Measurements from ENCODE around the gene PIWIL4.

DNA sequence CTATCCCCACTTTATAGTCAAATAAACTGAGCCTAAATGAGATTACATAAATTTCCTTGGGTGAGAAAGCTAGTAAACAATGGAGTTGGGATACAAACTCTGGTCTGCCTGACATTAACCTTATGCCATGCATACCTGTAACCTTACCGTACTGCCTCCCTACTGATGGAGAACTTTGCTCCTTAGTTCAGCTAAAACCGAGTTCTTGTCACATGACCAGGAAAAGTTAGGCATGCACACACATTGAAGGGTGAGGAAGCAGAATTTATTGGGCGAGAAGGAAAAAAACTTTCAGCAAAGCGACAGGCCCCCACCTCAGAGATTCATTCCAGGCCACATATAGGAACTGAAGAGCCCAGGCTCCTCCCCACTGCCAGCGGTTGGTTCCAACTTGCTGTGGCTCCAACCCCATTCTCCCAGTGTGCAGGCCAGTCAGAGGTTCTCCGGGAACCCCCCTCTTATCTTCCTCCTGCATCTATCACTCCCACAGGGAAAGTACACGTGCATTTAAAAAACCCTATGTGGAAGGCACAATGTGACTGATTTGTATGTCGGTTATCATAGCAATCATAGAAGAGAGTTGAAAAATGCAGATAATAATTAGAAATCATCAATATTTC, 3.2 kb upstream of the PIWIL4 start:
- TF ChIP-seq EZH2 (IDR thresholded peaks at IDR 0.05; ENCODE audit: borderline replicate concordance, low read depth, low read length, severe bottlenecking) = no peak
- TF ChIP-seq, protein P1, sequence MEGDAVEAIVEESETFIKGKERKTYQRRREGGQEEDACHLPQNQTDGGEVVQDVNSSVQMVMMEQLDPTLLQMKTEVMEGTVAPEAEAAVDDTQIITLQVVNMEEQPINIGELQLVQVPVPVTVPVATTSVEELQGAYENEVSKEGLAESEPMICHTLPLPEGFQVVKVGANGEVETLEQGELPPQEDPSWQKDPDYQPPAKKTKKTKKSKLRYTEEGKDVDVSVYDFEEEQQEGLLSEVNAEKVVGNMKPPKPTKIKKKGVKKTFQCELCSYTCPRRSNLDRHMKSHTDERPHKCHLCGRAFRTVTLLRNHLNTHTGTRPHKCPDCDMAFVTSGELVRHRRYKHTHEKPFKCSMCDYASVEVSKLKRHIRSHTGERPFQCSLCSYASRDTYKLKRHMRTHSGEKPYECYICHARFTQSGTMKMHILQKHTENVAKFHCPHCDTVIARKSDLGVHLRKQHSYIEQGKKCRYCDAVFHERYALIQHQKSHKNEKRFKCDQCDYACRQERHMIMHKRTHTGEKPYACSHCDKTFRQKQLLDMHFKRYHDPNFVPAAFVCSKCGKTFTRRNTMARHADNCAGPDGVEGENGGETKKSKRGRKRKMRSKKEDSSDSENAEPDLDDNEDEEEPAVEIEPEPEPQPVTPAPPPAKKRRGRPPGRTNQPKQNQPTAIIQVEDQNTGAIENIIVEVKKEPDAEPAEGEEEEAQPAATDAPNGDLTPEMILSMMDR (IDR thresholded peaks at IDR 0.05; ENCODE audit: borderline replicate concordance, extremely low read depth, low read length, poor library complexity, severe bottlenecking) = no peak
